ENCODE results near the gene GCH1. TPM values are rescaled to one million over a fixed set of nuclear protein-coding genes. Genes with fewer than 3 reads are reported as not detected.

The GCH1 gene
- total RNA-seq, 1 donor from 2014 or later = 9.0 TPM

DNA sequence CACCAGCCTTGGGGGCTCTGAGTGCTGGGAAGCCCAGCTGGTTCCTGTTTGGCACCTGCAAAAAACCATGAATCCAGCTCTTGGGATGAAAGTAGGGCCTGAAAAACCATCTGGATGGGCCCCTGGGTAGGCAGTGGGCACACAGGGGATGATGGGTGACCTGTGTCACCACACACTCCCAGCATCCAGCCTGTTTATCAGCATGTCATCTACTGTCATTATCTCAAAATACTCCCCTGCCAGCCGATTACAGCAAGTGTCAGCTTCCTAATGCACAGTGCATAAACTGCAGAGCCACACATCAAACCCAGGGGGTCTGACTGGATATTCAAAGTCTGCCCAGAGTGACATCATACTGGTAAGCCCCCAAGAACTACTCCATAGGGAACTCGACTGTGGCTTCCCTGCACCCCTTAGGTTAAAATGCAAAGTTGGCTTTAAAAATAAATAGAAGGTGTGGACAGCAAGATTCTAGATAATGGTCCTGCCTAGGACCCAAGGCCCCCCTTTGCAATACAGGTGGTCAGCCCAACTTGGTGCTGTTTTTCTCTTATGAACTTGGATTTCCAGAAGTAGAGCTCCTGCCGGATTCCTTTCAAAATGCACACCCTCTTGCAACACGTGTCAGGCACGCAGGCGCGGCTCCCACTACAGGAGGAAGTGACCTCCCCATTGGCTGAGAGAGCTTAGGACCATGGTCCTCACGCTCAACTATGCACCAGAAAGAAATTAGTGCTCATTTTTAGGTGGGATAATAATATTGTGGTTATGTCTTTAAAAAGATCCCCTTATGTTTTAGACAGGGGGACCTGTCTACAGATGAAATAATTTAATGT lies 94.1 kb downstream of the GCH1 start:
- Histone ChIP-seq H3K79me2 (ENCODE audit: low read depth) (no peaks in the 10 kb centered on the region), H3K4me1 (no peaks in the 10 kb centered on the region), H2AFZ (replicated peaks) (no peak overlapping the region), H3K9me3 (ENCODE audit: low read depth) (no peaks in the 10 kb centered on the region), H3F3A (ENCODE audit: low read depth) (no peaks in the 10 kb centered on the region), H3K9ac (no peak overlapping the region), H3K27me3 (peaks cover 30% of the 10 kb centered on the region), H3K27ac (no peak overlapping the region), H3K4me2 (no peak overlapping the region), H3K36me3 (no peaks in the 10 kb centered on the region), H3K4me3 (no peak overlapping the region), H4K20me1 (ENCODE audit: low read depth) (no peaks in the 10 kb centered on the region)
- Mint-ChIP-seq H3K27ac (peak overlapping the region; percentile 25), H3K27me3 (ENCODE audit: insufficient read depth, low read depth) (peaks cover 6% of the 10 kb centered on the region), H3K9me3 (no peaks in the 10 kb centered on the region), H3K36me3 (no peaks in the 10 kb centered on the region), H3K4me1 (peaks cover 11% of the 10 kb centered on the region), H3K4me3 (no peak overlapping the region)
- DNase-seq (ENCODE audit: low spot score) = no peak
- TF ChIP-seq EZH2phosphoT487 (IDR thresholded peaks at IDR 0.05) = no peak

DNA sequence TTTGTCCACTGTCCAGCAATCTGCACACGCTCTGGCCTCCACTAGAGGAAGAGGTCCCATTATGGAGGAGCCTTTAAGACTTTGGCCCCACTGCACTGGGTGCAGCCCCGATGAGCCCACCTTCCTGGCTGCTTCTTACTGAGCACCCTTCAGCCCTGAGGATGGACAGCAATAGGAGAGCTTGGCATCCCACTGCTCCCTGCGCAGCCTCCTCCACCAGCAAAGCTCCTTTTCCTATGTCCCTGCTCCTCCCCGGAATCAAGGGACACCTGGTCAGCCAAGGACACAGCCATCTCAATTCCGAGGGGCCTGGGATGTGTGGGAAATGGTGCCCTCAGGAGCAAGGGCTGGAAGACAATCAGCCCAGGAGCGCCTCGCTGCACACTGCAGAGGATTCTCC lies 94.7 kb downstream of the GCH1 start:
- Histone ChIP-seq H2AFZ (replicated peaks) (no peak overlapping the region), H3K4me3 (no peak overlapping the region), H3K79me2 (ENCODE audit: low read depth) (no peaks in the 10 kb centered on the region), H3K27ac (no peak overlapping the region), H3K27me3 (peaks cover 30% of the 10 kb centered on the region), H4K20me1 (ENCODE audit: low read depth) (no peaks in the 10 kb centered on the region), H3K4me2 (no peak overlapping the region), H3K9ac (no peak overlapping the region), H3K4me1 (no peaks in the 10 kb centered on the region), H3F3A (ENCODE audit: low read depth) (no peaks in the 10 kb centered on the region), H3K9me3 (ENCODE audit: low read depth) (no peaks in the 10 kb centered on the region), H3K36me3 (no peaks in the 10 kb centered on the region)
- DNase-seq (ENCODE audit: low spot score) = no peak
- TF ChIP-seq, protein P1, sequence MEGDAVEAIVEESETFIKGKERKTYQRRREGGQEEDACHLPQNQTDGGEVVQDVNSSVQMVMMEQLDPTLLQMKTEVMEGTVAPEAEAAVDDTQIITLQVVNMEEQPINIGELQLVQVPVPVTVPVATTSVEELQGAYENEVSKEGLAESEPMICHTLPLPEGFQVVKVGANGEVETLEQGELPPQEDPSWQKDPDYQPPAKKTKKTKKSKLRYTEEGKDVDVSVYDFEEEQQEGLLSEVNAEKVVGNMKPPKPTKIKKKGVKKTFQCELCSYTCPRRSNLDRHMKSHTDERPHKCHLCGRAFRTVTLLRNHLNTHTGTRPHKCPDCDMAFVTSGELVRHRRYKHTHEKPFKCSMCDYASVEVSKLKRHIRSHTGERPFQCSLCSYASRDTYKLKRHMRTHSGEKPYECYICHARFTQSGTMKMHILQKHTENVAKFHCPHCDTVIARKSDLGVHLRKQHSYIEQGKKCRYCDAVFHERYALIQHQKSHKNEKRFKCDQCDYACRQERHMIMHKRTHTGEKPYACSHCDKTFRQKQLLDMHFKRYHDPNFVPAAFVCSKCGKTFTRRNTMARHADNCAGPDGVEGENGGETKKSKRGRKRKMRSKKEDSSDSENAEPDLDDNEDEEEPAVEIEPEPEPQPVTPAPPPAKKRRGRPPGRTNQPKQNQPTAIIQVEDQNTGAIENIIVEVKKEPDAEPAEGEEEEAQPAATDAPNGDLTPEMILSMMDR (IDR thresholded peaks at IDR 0.05) = no peak
- no peak for TF ChIP-seq EZH2 (IDR thresholded peaks at IDR 0.05)
- no peak for TF ChIP-seq EZH2phosphoT487 (IDR thresholded peaks at IDR 0.05)
- Mint-ChIP-seq H3K9me3 (no peaks in the 10 kb centered on the region), H3K27me3 (ENCODE audit: insufficient read depth, low read depth) (peaks cover 10% of the 10 kb centered on the region), H3K4me3 (no peak overlapping the region), H3K4me1 (peaks cover 14% of the 10 kb centered on the region), H3K36me3 (no peaks in the 10 kb centered on the region), H3K27ac (no peak overlapping the region)

DNA sequence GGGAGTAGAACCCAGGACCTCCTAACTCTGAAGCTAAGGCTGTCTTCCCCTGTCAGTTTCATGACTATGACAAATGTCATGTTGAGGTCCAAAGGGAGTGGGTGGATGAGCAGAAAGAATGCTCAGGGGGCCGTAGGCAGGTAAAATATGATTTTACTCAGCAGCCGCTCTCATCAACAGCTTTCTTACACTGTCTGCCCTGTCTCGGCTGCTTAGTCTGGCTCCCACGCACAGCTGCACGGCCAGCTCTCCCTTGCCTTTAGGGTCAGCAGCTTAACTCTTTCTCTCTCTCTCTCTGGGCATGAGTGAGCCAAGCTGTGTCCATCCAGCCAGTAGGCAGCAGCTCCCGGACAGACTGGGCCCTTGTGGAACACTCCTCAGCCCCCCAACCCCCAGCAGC lies 95.2 kb downstream of the GCH1 start:
- Mint-ChIP-seq H3K27ac (no peak overlapping the region), H3K9me3 (no peaks in the 10 kb centered on the region), H3K27me3 (ENCODE audit: insufficient read depth, low read depth) (peaks cover 10% of the 10 kb centered on the region), H3K4me1 (peaks cover 14% of the 10 kb centered on the region), H3K4me3 (no peak overlapping the region), H3K36me3 (no peaks in the 10 kb centered on the region)
- Histone ChIP-seq H3F3A (ENCODE audit: low read depth) (no peaks in the 10 kb centered on the region), H3K4me2 (no peak overlapping the region), H3K4me3 (no peak overlapping the region), H3K9me3 (ENCODE audit: low read depth) (no peaks in the 10 kb centered on the region), H3K36me3 (no peaks in the 10 kb centered on the region), H3K27me3 (peaks cover 30% of the 10 kb centered on the region), H3K9ac (no peak overlapping the region), H3K79me2 (ENCODE audit: low read depth) (no peaks in the 10 kb centered on the region), H4K20me1 (ENCODE audit: low read depth) (no peaks in the 10 kb centered on the region), H3K4me1 (no peaks in the 10 kb centered on the region), H2AFZ (replicated peaks) (no peak overlapping the region), H3K27ac (no peak overlapping the region)
- no peak for DNase-seq (ENCODE audit: low spot score)
- TF ChIP-seq EZH2 (IDR thresholded peaks at IDR 0.05) (no peak), EZH2phosphoT487 (IDR thresholded peaks at IDR 0.05) (no peak)
- TF ChIP-seq, protein P1 (IDR thresholded peaks at IDR 0.05) = no peak

DNA sequence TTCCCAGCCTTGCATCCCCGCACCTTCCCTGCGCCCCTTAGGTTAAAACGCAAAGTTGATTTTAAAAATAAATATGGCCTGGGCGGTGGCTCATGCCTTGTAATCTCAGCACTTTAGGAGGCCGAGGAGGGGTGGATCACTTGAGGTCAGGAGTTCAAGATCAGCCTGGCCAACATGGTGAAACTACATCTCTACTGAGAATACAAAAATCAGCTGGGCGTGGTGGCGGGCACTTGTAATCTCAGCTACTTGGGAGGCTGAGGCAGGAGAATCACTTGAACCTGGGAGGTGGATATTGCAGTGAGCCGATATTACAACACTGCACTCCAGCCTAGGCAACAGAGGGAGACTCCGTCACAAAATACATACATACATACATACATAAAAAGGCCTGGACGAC lies 96.0 kb downstream of the GCH1 start:
- H3K4me1 ChIP-seq = no peaks in the 10 kb centered on the region
- TF ChIP-seq, protein P1 (IDR thresholded peaks at IDR 0.05) = no peak
- H3K9me3 ChIP-seq (ENCODE audit: low read depth) = no peaks in the 10 kb centered on the region
- Mint-ChIP-seq H3K27ac (no peak overlapping the region), H3K27me3 (ENCODE audit: insufficient read depth, low read depth) (peaks cover 14% of the 10 kb centered on the region), H3K4me3 (no peak overlapping the region), H3K9me3 (peaks cover 2% of the 10 kb centered on the region), H3K36me3 (no peaks in the 10 kb centered on the region), H3K4me1 (peaks cover 14% of the 10 kb centered on the region)
- no peaks in the 10 kb centered on the region for H3K36me3 ChIP-seq
- H3K79me2 ChIP-seq (ENCODE audit: low read depth) = no peaks in the 10 kb centered on the region
- H3F3A ChIP-seq (ENCODE audit: low read depth) = no peaks in the 10 kb centered on the region
- H3K27ac ChIP-seq = no peak overlapping the region
- H3K4me3 ChIP-seq = no peak overlapping the region
- no peaks in the 10 kb centered on the region for H4K20me1 ChIP-seq (ENCODE audit: low read depth)
- H3K27me3 ChIP-seq = peaks cover 30% of the 10 kb centered on the region
- no peak overlapping the region for H3K9ac ChIP-seq
- no peak overlapping the region for H3K4me2 ChIP-seq
- H2AFZ ChIP-seq (replicated peaks) = no peak overlapping the region
- no peak for DNase-seq (ENCODE audit: low spot score)
